ENCODE data around the gene GABRR3.

GABRR3 gene

DNA sequence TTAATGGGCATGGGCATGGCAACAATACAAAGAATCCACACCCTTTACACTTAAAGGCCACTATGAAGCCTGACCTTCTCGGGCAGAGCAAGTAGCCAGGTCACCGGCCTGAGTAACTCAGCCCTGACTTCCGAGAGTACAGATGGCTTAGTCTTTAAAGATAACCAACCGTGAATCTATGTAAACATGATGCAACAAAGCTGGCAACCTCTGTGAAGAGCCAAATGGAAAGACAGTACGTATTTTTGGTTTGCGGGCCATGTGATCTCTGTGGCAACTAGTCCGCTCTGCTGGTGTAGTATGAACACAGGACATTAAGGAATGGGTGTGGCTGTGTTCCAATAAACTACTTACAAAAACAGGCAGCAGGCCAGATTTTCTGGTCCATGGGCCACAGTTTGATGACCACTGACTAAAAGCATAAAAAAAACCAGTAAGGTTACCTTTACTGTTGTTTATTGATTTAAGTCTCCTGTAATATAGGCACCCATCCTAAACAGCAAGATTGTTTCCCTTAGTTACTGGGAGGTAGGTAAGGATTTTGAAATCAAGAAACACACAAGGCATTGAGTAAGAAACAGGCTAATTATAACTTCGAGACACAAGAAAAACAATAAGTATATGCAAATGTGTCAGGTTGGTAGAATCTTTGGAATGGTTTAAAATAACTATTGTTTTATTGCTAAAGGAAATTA, 77.4 kb downstream of the GABRR3 start:
- DNase-seq (ENCODE audit: low read depth in 1 of 2, low spot score in 1 of 2) = no peak
- no peak for TF ChIP-seq JUND (IDR thresholded peaks at IDR 0.05; ENCODE audit: low read depth)
- in situ Hi-C loops (cut with HindIII; ENCODE audit: low pct_unique_long_range_greater_than_20kb, low sequenced_read_pairs) = no loop called here

- DNase-seq (ENCODE audit: low read depth in 1 of 2, low spot score in 1 of 2) = peak in 1 of 2 experiments; percentile 29
- in situ Hi-C loops (cut with HindIII; ENCODE audit: low pct_unique_long_range_greater_than_20kb, low sequenced_read_pairs) = no loop called here
- no peak for TF ChIP-seq JUND (IDR thresholded peaks at IDR 0.05; ENCODE audit: low read depth)
These were observed 79.1 kb downstream of the GABRR3 start for GRCh38 chr3:97956051-97956450.

GRCh38 chr3:97954228-97954827, 80.8 kb downstream of the GABRR3 start:
- DNase-seq (ENCODE audit: low read depth in 1 of 2, low spot score in 1 of 2) = no peak
- in situ Hi-C loops (cut with HindIII; ENCODE audit: low pct_unique_long_range_greater_than_20kb, low sequenced_read_pairs) = no loop called here
- no peak for TF ChIP-seq JUND (IDR thresholded peaks at IDR 0.05; ENCODE audit: low read depth)

DNA sequence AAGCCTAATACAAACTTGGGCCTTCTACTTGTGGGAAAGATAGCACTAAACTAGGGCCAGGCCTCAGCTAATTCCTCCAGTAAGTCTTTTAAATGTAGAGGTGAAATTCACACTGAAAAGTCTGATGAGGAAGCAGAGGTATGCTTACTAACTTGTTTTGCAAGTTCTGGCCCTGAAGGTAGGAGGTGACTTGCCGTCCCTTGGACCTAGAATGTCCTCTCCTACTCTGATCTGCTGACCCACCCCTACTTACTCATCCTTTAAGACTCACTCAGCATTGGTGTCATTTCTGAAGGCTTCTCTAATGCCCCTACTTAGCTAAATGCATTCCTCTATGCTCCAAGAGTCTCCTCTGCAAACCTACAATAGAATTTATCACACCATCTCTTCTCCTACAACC, 82.2 kb downstream of the GABRR3 start:
- peak in 1 of 2 experiments; percentile 52 for DNase-seq (ENCODE audit: low read depth in 1 of 2, low spot score in 1 of 2)
- no peak for TF ChIP-seq JUND (IDR thresholded peaks at IDR 0.05; ENCODE audit: low read depth)
- in situ Hi-C loops (cut with HindIII; ENCODE audit: low pct_unique_long_range_greater_than_20kb, low sequenced_read_pairs) = no loop called here

DNA sequence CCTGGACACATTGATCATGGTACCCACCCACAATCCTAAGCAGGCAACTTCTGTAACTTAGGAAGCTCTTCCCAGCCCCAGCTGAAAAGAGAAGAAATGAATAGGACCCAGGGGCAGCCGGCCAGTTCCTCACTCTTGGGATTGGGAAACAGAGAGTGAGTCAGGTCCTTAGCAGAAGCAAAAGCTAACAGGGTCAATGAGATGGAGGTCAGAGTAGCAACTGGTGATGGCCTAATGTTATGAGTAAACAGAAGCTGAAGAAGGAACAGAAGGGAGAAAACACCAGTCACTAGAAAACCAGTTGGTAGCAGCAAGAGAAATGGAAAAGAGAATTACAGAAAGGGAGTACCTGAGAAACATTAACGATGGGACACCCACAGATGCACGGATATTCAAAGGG, 82.8 kb downstream of the GABRR3 start:
- no peak for DNase-seq (ENCODE audit: low read depth in 1 of 2, low spot score in 1 of 2)
- in situ Hi-C loops (cut with HindIII; ENCODE audit: low pct_unique_long_range_greater_than_20kb, low sequenced_read_pairs) = no loop called here

GRCh38 chr3:97950360-97950759, 84.8 kb downstream of the GABRR3 start:
- no peak for DNase-seq (ENCODE audit: low read depth in 1 of 2, low spot score in 1 of 2)
- in situ Hi-C loops (cut with HindIII; ENCODE audit: low pct_unique_long_range_greater_than_20kb, low sequenced_read_pairs) = no loop called here
- TF ChIP-seq JUND (IDR thresholded peaks at IDR 0.05; ENCODE audit: low read depth) = no peak

More for the DNA sequence above, 82.8 kb downstream of the GABRR3 start:
- TF ChIP-seq JUND (IDR thresholded peaks at IDR 0.05; ENCODE audit: low read depth) = no peak

DNA sequence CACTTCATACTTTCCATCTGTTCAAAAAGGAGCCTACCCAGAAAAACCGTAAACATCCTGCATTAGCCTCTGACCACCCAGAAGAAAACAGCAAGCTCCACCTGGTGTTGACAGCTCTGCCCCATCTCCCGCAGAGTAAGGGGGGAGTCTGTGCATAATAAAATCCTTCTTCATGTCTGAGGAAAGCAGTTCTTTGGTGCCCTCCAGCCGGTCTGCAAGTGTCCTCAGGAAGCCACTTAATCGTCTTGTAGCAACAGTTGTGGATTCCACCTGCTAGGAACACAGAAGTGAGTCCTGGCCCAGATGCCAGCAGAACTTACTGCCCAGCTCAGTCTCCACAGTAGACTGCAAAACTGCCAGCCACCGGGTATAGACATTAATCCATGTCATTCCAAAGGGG, 85.4 kb downstream of the GABRR3 start:
- no peak for TF ChIP-seq JUND (IDR thresholded peaks at IDR 0.05; ENCODE audit: low read depth)
- no peak for DNase-seq (ENCODE audit: low read depth in 1 of 2, low spot score in 1 of 2)

GRCh38 chr3:97949110-97949485, 86.0 kb downstream of the GABRR3 start:
- DNase-seq (ENCODE audit: low read depth in 1 of 2, low spot score in 1 of 2) = no peak
- no peak for TF ChIP-seq JUND (IDR thresholded peaks at IDR 0.05; ENCODE audit: low read depth)
- in situ Hi-C loops (cut with HindIII; ENCODE audit: low pct_unique_long_range_greater_than_20kb, low sequenced_read_pairs) = no loop called here

More for the DNA sequence above, 85.4 kb downstream of the GABRR3 start:
- in situ Hi-C loops (cut with HindIII; ENCODE audit: low pct_unique_long_range_greater_than_20kb, low sequenced_read_pairs) = no loop called here

- in situ Hi-C loops (cut with HindIII; ENCODE audit: low pct_unique_long_range_greater_than_20kb, low sequenced_read_pairs) = no loop called here
- DNase-seq (ENCODE audit: low read depth in 1 of 2, low spot score in 1 of 2) = no peak
- TF ChIP-seq JUND (IDR thresholded peaks at IDR 0.05; ENCODE audit: low read depth) = no peak
These were observed 86.6 kb downstream of the GABRR3 start for GRCh38 chr3:97948351-97949109.

DNA sequence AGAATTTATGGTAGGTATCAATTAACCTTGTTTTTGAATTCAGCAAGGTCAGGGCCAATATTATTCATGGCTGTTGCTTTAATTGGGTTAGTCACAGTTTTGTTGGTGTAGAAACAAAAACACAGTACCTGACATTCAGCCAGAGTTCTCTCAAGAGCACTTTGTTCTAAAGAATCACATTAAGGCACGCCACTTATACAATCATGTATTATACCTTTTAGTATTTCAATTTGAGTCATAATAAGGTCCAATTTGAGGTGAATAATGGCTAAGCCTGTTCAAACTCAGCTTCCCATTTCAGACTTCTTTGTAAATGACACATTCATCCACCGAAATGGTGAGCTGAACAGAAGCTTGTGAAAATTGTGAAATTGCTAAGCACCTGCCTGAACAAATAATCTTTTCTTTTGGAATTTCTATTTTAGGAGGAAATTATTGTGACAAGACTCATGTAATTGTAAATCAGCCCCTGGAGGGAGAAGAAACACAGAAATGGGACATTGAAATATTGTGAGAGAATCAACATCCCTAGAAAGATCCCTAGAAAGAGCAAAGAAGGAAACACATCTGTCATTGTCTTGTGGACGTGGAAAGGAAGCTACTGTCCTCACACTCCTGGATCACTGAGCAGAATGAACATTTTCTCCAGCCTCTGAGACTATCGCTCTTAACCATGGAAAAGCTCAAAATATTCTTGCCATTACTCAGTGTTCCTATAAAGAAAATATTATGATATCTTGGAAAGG, 92.1 kb downstream of the GABRR3 start:
- no peak for DNase-seq (ENCODE audit: low read depth in 1 of 2, low spot score in 1 of 2)
- in situ Hi-C loops (cut with HindIII; ENCODE audit: low pct_unique_long_range_greater_than_20kb, low sequenced_read_pairs) = no loop called here

GRCh38 chr3:97940034-97940433, 95.1 kb downstream of the GABRR3 start:
- DNase-seq (ENCODE audit: low read depth in 1 of 2, low spot score in 1 of 2) = peak; percentile 16 to 61
- in situ Hi-C loops (cut with HindIII; ENCODE audit: low pct_unique_long_range_greater_than_20kb, low sequenced_read_pairs) = no loop called here
- TF ChIP-seq JUND (IDR thresholded peaks at IDR 0.05; ENCODE audit: low read depth) = no peak

More for the DNA sequence above, 92.1 kb downstream of the GABRR3 start:
- TF ChIP-seq JUND (IDR thresholded peaks at IDR 0.05; ENCODE audit: low read depth) = no peak

DNA sequence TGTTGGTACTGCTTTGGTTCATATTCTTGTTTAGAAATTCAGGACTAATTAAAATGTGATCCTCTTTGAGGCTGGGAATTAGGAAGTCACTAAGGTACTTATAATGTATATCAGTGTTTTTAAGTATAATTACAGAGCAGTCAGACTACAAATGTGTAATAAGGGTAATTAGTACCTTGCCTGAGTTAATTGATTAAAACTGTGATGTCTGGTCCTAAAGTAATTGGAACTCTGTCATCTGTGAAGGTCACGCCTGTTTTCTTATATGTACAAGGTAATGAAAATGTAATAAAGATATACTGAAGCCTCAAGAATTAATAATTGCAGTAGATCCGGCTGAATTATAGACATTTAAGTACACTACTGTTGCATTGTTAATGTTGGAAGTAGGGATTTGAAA, 95.7 kb downstream of the GABRR3 start:
- no peak for DNase-seq (ENCODE audit: low read depth in 1 of 2, low spot score in 1 of 2)
- in situ Hi-C loops (cut with HindIII; ENCODE audit: low pct_unique_long_range_greater_than_20kb, low sequenced_read_pairs) = no loop called here
- no peak for TF ChIP-seq JUND (IDR thresholded peaks at IDR 0.05; ENCODE audit: low read depth)
